Ureter (tissue), 1 donor: ENCODE results near the gene PPFIA4. TPM values are rescaled to one million over a fixed set of nuclear protein-coding genes. Genes with fewer than 3 reads are reported as not detected.
"Not testable (repeated sequence)": the region's sequence is repeated elsewhere in the genome, so short reads cannot be mapped to it uniquely, and the experiment has no call there.

Source experiments
- DNase-seq: peaks from one replicate; pipeline ENCODE4 v3.0.0-alpha.2; 2020; ENCODE audit warnings: low spot score
- total RNA-seq: library from RNA; stranded (reverse); gene quantifications from one replicate; pipeline ENCODE4 v1.2.4, GENCODE V29; 2023
- donor health status: DM: yes; HTN: yes; CAD: no.

PPFIA4 gene
- total RNA-seq, 1 donor from 2014 or later, result 2.4 TPM

DNA sequence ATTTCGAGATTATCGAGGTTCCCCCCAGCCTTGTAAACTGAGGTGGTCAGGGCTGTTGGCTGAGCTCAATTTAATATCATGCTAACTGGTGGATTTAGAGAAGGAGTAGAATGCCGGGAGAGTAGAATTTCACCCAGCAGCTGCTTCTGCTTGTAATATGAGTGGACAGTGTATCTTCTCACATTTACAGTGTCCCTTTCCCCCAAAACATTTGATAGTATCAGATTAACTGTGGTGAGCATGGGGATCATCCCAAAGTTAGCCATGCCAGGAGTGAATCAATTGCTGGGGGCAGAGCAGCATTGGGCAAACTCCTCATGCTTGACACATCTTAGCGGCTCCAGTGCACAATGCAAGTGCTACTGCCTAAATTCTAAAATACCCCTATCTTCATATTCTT is 9.2 kb upstream of the PPFIA4 start:
- no peak for DNase-seq

DNA sequence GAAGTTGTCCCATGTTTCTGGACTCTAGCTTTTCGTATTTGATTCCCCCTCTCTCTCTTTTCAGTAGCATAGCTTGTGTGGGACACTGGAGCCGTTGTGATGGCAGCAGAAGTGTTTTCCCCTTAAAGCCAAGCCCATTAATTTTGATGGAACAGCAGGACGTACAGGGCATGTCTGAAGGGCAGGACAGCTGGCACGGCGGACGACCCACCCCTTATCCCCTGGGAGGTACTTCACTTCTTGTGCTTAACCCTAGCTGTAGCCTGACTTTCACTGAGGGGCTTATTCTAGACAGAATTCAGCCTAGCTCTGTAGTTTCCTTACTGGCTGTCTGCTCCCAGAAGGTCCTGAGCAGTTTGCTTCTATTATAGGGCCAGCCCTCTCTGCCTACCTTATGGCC is 8.6 kb upstream of the PPFIA4 start:
- no peak for DNase-seq

DNA sequence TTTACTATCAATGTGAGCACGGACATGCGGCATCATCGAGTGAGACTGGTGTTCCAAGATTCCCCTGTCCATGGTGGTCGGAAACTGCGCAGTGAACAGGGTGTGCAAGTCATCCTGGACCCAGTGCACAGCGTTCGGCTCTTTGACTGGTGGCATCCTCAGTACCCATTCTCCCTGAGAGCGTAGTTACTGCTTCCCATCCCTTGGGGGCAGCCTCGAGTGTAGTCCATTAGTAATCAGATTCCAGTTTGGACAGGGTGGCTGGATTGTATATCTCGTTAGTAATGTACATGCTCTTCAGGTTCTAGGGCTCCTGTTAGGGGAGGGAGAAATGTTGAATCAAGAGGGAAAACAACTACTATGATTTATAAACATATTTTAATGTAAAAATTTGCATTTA is 3.4 kb upstream of the PPFIA4 start:
- not testable (repeated sequence) for DNase-seq

DNA sequence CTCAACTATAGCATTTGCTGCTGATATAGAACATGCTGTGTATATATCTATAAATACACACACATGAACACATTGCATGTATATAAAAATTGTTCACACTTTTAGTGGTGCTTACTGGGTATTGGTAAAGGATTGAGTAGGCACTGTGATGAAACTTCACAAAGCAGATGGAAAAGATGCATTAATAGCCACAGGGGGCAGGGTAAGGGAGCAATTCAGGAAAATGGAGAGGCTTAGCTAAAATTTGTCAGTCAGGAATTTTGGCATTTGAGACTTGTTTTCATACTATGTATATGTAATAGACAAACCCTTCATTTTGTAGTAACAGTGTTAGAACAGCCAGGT is 633 bp upstream of the PPFIA4 start:
- no peak for DNase-seq

DNA sequence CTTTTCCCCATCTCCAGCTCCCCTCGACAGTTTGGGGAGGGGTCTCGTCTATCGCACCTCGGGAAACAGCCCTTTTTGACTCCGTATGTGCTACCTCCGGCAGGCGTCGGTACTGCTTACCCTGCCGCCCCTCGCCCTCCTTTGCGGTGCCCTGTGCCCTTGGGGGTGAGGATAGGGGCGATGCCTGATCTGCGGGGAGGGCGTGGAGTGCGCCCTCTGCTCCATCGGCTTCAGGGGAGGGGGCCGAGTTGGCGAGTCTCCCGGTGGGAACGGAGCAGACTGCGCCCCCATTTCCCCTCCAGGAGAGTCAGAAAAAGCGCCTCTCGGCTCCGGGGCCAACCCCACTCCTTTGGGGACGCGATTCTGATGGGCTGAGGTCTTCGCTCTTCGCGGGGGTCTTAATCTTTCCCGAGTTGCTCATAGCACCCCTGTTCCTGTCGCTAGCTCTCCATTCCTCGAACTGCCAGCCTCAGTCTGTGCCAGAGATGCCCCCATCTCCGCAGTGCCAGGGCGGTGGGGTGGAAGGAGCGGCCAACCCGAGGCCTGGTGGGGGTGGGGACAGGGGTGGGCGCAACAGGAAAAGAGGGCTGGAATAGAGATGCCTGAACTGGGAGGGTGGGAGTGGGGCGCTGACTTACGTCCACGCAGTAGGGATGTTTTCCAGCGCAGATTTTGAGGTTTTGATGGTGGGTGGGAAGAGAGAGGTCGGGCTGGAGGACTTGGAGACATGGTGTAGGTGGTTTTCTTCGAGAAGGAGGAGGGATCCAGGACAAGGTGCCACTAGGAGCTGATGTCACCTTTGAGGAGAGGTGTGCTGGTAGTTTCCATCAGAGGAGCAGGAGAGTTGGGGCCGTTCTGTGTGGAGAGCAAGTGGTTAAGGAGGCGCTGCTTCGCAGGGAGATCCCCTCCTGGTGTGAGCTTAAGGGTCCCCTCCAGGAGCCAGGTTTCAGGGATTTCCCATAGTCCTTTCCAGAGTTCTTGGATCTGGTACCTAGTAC is 674 bp downstream of the PPFIA4 start:
- DNase-seq, result no peak

DNA sequence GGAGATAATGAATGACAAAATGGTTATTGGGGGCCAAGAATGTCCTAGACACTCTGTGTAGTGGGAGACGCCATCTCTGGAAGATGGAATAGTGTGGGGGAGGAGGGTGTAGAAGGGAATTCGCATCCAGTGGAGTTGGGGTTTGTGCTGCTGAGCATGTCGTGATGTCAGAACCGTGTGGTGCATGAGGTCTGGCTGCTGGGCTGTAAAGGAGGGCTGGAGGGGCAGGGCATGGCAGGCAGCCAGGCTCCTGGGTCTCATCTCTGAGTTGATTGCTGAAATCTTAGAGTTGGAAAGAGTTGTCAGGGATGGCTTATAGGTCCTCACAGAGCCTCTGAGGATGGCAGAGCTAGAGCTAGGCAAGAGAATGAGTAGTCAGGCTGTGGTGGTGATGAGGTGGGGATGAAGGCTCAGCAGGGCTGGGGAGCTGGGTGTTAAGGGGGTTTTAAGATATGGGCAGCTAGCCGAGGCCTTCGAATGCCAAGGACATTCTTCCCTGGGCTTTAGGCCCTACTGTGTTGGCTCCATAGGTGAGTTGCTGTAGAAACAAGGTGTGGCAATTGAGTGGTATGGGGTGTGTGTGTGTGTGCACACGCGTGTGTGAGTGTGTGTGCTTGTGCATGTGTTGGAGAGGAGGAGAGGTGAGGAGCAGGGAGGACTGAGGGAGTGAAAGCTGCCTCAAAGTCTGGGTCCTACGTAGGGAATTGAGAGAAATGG is 1.9 kb downstream of the PPFIA4 start:
- no peak for DNase-seq

DNA sequence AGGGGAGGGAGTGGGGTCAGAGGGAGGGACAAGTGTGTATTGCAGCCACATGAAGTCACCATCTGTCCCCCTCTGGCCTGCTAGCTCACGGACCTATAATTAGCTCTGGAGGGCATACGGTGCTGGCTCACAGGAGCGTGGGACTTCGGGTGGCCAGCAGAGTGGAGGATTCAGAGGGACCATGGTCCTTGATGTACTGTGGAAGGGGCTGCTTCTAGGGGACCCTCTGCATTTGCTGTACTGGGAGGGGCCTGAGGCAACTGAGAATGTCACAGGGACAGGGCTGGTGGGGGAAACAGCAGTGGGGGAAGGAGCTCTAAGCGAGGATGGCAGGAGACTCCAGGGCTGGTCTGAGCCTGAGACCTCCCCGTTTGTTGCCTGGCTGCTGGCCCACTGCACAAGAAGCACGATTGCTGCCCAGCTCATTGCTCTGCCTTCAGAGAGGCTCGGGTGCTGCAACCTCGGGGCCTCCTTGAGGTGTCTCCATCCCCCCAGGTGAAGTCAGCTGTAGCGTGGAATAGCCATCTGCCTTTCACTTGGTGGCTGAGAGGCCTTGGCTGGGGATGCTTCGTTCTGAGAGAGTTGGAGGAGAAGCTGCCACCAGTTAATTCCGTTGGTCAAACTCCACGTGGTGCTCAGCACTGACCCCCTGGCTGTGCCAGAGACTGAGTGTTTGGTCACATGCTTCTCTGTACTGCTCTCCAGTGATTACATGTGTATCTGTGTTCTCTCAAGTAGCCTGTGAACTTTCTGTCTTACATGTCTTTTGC is 2.7 kb downstream of the PPFIA4 start:
- no peak for DNase-seq

DNA sequence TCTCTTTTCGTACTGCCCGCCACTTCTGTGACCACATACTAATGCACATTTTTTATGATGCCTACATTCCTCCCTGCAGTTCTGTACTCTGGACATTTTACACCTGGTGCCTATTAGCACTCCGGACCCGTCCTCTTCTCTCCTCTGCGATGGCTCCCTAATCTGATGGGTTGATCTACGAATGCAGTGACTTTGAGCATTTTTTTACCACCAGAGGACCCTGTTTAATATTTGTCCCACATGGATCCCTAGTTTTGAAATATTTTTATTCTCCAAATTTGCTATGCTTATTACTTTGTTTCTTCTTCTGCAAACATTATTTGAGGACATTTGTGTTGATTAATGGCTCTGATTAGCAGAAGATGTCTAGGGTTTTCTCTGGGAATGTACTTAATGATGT is 5.2 kb downstream of the PPFIA4 start:
- DNase-seq, result no peak

DNA sequence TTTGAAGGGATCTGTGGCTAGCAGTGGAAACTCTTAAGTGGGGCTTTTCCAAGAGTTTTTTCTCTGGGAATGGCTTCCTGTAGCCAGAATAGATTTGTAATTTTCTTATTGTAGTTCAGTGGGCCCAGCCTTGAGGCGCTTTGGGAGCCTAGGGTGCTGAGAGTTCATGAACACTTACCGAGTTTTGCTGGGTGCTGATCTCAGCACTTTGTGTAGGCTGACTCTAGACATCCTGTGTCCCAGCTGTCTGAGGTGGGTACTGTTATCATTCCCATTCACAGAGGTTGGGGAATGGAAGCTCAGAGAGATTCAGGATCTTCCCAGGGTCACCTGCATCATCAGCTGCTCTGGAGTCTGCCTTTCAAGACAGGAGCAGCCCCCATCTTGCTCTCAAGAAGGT is 7.0 kb downstream of the PPFIA4 start:
- DNase-seq, result no peak

DNA sequence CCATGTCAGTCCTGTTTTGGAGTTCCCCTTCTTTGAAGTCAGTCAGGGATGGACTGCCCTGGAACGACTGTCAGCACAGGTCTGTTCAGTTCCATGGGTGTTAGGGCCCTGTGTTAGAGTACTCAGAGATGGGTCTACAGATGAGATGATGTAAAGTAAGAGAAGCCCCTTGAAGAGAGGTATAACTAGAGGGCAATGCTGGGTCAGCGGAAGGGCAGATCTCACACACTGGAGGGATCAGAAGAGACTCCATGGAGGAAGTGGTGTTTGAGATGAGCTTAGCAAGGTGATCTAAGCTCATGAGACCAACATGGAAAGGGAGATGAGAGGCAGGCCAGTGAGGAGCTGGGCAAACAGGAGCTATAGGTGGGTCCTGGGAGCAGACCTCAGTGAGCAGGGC is 7.6 kb downstream of the PPFIA4 start:
- no peak for DNase-seq

DNA sequence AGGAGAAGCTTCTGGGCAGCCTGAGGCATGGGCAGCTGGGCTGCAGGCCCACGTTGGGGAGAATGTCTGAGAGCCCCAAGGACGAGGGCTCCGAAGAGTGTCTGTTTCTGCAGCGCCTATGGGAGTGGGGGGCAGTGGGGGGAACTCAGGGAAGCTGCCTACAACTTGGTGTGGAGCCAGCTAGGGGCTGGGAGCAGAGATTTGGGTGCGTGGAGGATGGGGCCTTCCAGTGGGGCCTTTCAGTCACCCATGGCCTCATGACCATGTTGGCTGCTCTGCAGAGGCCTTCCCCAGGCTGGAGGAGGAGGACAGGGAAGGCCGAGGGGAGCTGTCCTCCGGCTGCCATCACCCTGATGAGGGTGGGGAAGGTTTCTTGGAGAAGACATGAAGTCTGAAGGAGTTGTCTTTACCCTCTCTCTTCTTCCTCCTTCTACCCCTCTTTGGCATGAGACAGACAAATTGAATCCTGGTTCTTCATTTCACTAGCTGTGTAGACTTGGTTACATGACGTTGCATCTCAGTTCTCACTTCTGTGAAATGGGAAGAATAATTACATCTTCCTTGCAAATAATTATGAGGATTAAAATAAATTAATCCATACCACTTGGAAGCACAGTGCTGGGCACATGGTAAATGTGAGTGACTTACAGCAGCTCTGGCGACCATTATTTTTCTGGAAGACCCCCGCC is 8.3 kb downstream of the PPFIA4 start:
- DNase-seq, result no peak

DNA sequence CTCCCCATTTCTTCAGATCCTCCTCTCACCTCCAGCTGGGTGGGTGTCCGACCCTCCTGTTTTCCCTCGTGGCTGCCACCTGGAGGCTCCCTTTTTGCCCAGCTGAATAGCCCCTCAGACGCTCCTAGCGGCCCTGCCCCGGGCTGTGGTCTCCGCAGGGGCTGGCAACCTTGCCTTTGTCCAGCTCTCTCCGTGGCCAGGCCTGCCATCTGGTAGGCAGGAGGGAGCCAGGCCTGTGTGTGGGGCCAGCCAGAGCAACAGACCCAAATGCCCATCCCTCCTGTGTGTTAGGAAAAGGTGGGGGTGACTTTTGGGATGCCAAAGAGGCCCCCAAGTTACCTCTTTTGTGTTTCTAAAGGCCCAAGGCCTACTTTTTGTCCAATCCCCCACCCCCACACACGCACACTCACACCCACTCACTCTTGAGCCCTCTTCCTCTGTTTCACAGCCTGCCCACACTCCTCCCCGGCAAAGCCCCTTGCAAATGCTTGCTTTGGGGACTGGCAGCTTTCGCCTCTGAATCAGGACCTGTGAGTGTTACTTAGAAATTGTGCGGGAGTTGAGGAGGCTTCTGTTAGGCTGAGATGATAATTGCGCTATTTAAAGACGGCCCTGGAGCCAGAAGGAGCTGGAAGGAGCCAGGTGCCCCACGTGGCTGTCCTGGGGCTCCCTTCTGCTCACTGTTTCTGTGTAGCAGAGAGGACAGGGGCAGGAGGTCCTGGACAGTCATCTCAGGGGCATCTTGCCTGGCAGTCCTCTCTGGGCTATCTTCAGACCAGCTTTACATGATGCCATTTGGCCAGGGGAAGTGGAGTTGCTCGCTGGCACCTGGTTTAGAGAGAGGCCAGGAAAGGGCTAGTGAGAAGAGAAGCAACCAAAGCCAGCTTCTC is 9.1 kb downstream of the PPFIA4 start:
- DNase-seq, result no peak

DNA sequence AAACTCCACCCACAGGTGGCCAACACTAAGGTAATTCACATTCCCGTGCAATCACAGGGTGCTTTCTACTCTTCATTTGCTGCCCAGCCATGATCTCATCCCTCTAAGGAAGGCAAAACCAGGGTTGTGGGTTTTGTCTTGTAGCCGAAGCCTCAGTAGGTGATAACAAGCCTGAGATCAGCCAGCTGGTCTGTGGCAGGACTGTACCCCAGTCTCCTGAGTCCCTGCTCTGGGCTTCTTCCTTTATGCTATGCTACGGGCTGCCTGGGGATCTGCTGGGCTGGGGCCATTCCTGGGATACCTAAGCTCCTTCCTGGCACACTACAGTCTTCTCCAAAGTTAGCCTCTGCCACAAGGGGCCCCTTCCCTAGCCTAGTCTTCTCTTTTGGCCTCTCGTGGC is 9.8 kb downstream of the PPFIA4 start:
- no peak for DNase-seq

DNA sequence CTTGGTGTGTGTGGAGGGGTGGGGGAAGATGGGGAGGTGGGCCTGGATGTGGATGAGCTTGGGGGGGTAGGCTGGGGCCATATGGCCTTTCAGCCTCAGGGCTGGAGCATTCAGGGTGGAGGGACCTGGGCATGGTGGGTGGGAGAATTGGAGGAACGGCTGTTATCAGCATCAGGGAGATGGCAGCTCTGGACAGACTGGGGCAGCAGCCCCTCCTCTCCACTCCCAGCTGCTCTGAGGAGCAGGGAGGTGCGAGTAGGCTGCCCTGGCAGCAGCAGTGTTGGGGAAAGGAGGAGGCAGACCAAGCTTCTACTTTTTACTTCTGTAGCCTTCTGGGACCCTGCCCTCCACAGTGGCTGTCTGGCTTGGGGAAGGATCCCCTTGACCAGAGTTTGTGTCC is 10.2 kb downstream of the PPFIA4 start:
- DNase-seq, result no peak

DNA sequence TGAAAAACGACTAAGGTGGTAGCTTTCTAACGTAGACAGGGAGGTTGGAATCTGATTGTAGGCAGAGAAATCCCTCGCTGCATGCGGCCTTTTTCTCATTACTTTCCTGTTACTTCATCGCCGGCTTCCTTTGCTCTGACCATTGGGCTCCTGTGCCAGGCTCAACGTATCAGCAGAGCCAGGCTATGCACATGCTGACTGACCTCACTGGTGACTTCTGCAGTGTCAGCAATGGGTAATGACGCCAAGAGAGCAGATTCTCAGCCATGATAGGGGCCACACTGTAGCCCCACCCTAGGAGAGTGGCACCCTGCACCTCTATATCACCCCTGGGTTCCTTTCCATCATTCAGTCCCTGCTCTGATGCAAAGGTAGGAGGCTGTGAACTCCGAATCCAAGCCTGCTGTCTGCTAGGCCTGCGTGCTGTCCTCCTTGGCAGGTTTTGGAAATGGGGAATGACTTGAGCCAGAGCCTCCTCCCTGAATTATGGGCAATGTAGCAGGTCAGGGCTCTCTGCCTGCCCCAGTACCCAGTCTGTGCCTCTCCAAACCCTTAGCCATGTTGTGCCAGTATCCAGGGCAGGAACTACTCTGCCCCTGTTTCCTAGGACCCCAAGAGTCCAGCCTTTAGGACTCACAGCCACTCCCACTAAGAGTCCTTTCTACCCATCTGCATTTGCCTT is 11.4 kb downstream of the PPFIA4 start:
- DNase-seq, result no peak

DNA sequence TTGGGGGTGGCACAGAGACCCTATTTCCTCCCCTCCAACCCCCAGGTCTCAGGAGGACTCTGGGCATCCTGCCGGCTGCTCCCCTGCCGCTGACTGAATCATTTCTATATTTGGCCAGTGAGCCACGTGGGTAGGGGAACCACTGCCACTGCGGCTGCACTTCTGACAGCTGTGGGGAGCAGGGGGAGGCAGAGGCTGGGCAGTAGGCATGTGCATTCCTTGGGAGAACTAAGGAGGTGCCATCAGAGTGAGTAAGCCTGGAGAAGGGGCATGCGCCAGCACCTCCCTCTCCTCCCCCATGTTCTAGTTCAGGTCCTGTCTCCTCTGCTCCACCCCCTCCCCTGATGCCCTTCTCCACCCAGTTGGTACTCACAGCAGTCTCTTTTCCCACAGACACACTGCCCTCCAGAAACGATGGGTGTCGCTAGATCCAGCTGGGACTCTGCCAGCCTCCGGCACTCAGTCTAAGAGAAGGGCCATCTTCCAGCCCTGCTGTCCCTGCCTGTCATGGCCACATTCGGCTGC is 12.0 kb downstream of the PPFIA4 start:
- DNase-seq, result peak; percentile 65

DNA sequence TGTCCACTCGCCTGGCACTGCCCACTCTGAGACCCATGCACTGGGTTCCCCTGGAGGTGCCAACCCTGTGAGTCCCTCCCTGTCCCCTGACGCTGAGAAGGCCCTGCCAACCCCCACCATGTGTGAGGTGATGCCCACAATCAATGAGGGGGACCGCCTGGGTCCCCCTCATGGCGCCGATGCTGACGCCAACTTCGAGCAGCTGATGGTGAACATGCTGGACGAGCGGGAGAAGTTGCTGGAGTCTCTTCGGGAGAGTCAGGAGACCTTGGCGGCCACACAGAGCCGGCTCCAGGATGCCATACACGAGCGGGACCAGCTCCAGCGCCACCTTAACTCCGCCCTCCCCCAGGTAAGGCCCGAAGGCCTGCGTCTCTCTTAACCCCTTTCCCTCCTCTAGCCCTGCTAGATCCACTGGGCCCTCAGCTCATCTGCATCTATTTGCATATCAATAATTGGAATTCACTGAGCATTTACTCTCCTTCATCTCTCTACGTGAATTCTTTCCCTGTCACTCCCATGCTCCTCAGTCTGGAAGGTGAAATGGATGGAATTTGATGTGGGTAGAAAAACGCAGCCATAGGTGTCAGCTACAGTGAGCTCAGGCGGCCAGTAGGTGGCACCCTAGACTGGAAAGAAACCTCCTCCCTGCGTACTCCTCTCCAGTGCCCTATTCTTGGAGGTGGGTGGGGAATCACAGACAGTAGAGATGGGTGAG is 12.8 kb downstream of the PPFIA4 start:
- DNase-seq, result peak; percentile 72

DNA sequence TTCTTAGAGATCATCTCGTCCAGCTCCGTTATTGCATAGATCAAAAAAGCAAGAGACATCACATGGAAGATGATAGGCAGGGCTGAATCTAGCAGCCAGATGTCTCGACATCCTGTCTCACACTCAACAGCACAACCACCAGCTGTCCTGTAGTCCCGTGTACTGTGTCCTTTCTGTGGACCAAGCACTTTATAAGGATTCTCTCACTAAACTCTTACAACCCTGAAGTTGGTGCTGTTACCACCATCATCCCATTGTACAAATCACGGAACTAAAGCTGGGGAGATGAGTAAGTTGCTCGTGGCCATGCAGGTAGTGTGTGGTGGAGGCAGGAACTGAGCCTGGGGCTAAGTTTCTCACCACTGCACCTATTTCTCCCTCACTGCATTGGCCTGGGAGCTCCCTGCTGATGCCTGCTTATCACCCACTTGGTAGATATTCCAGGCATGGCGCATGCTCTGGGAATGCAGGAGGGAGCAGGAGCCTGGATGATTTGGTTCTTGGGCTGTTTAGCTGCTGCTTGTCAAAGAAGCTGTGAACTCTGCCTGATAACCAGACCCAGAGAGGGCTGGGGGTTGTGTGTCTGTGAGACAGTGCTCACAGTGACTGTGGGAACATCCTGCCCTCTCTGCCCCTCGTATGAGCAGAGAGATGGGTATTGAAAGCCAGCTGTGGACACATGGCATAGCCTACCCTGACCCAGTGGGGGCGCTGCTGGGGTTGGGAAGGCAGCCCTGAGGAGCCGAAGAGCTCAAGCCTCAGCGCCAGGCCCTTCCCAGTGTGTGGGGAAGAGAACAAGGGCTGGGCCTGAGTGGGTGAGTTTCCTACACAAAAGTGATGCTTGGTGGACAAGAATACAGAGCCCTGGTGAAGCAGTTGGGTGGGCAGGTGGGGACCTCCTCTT is 13.6 kb downstream of the PPFIA4 start:
- DNase-seq, result no peak
